ENCODE data around the gene USP8. TPM values are rescaled to one million over a fixed set of nuclear protein-coding genes. Genes with fewer than 3 reads are reported as not detected.
"Not testable (repeated sequence)": the region's sequence is repeated elsewhere in the genome, so short reads cannot be mapped to it uniquely, and the experiment has no call there.

The USP8 gene
- total and polyA plus RNA-seq, 10 of the 15 experiments (the other 5 are each of a cell fraction or from before 2014, with no cell fraction given): 25.2 to 51.7 (median 36.1) TPM

GRCh38 chr15:50494547-50494946, 70.3 kb downstream of the USP8 start:
- H3K4me1 ChIP-seq (ENCODE audit: control insufficient read depth, insufficient read depth, low read length); H2AFZ ChIP-seq (ENCODE audit: control insufficient read depth, low read depth, low read length); BruUV-seq (replicated peaks); H3K9me3 ChIP-seq (replicated peaks; ENCODE audit: control insufficient read depth, insufficient read depth, low read length); intact Hi-C loops (cut with micrococcal nuclease; ENCODE audit: unreplicated experiment); in situ Hi-C loops (cut with MboI); DNase-seq (ENCODE audit: low read depth, low spot score); H3K9ac ChIP-seq (ENCODE audit: control insufficient read depth, insufficient read depth, low read length); RAD21 ChIA-PET (ENCODE audit: unreplicated experiment); H4K20me1 ChIP-seq (ENCODE audit: control insufficient read depth, insufficient read depth); H3K27me3 ChIP-seq (replicated peaks in 1 of 2; ENCODE audit: control insufficient read depth in 2 of 2, insufficient read depth in 2 of 2, low read length in 1 of 2); H3K4me2 ChIP-seq (ENCODE audit: control insufficient read depth, insufficient read depth); CTCF ChIA-PET; H3K4me3 ChIP-seq; ATAC-seq; H3K79me2 ChIP-seq (ENCODE audit: control insufficient read depth, insufficient read depth, low read length); FAIRE-seq; SMC1A ChIA-PET (ENCODE audit: uncharacterized antibody, unreplicated experiment); H3K27ac ChIP-seq (ENCODE audit: control insufficient read depth, insufficient read depth): not testable (repeated sequence)
- peaks cover 7 to 45% of the 10 kb centered on the region in 2 experiments for H3K36me3 ChIP-seq (ENCODE audit: control insufficient read depth in 2 of 2, insufficient read depth in 2 of 2, low read length in 1 of 2)
- POLR2A ChIA-PET: interaction anchor here (0.6 kb wide), 1 partner anchor 1244 kb away, joined by 4 read pairs; no protein-coding TSS in a partner anchor
- 100% methylated on average over 2 of the region's 2 CpGs for WGBS (ENCODE audit: insufficient coverage, insufficient replicate concordance, low lambda C conversion rate, missing lambda C conversion rate)

GRCh38 chr15:50496692-50497091, 72.5 kb downstream of the USP8 start:
- intact Hi-C loops (cut with micrococcal nuclease; ENCODE audit: unreplicated experiment): no loop called here
- CTCF ChIA-PET: interaction anchor here (1.3 kb wide), 1 partner anchor 140 kb away, joined by 3 read pairs; no protein-coding TSS in a partner anchor
- DNase-seq (ENCODE audit: low read depth, low spot score): no peak

More at GRCh38 chr15:50496692-50497091, 72.5 kb downstream of the USP8 start:
- ChIA-PET RAD21 (ENCODE audit: unreplicated experiment) (no interaction called here), POLR2A (no interaction called here), SMC1A (ENCODE audit: uncharacterized antibody, unreplicated experiment) (no interaction called here)
- BruUV-seq (replicated peaks): no TSS peak
- Histone ChIP-seq H3K36me3 (ENCODE audit: control insufficient read depth in 2 of 2, insufficient read depth in 2 of 2, low read length in 1 of 2) (peaks cover 7 to 41% of the 10 kb centered on the region in 2 experiments), H3K27ac (ENCODE audit: control insufficient read depth, insufficient read depth) (no peak overlapping the region), H3K9me3 (replicated peaks; ENCODE audit: control insufficient read depth, insufficient read depth, low read length) (no peaks in the 10 kb centered on the region), H3K4me1 (ENCODE audit: control insufficient read depth, insufficient read depth, low read length) (no peaks in the 10 kb centered on the region), H3K4me2 (ENCODE audit: control insufficient read depth, insufficient read depth) (no peak overlapping the region), H3K9ac (ENCODE audit: control insufficient read depth, insufficient read depth, low read length) (no peak overlapping the region), H2AFZ (ENCODE audit: control insufficient read depth, low read depth, low read length) (no peak overlapping the region), H4K20me1 (ENCODE audit: control insufficient read depth, insufficient read depth) (no peaks in the 10 kb centered on the region), H3K79me2 (ENCODE audit: control insufficient read depth, insufficient read depth, low read length) (no peaks in the 10 kb centered on the region), H3K27me3 (replicated peaks in 1 of 2; ENCODE audit: control insufficient read depth in 2 of 2, insufficient read depth in 2 of 2, low read length in 1 of 2) (no peaks in the 10 kb centered on the region), H3K4me3 (no peak overlapping the region)
- in situ Hi-C loops (cut with MboI): no loop called here
- WGBS (ENCODE audit: insufficient coverage, insufficient replicate concordance, low lambda C conversion rate, missing lambda C conversion rate): 97% methylated on average over 2 of the region's 2 CpGs
- TF ChIP-seq USF2 (IDR thresholded peaks at IDR 0.05; ENCODE audit: borderline replicate concordance, low read depth, low read length) (no peak), ZNF384 (IDR thresholded peaks at IDR 0.05; ENCODE audit: borderline replicate concordance, low read depth, low read length) (no peak), KDM1A (IDR thresholded peaks at IDR 0.05; ENCODE audit: borderline replicate concordance) (no peak), TBL1XR1 (IDR thresholded peaks at IDR 0.05; ENCODE audit: low read depth, low read length) (no peak), FOS (IDR thresholded peaks at IDR 0.05; ENCODE audit: borderline replicate concordance, extremely low read depth, insufficient read length) (no peak), JUNB (IDR thresholded peaks at IDR 0.05) (no peak), E2F4 (IDR thresholded peaks at IDR 0.05; ENCODE audit: low read depth, low read length) (no peak), PKNOX1 (IDR thresholded peaks at IDR 0.05) (no peak), KAT2A (conservative IDR thresholded peaks at IDR 0.05; ENCODE audit: control insufficient read depth, low read depth, low read length) (no peak), EZH2 (IDR thresholded peaks at IDR 0.05; ENCODE audit: borderline replicate concordance, control insufficient read depth, low read depth, low read length) (no peak), YY1 (IDR thresholded peaks at IDR 0.05; ENCODE audit: low read depth, low read length) (no peak)
- TF ChIP-seq, protein P1, sequence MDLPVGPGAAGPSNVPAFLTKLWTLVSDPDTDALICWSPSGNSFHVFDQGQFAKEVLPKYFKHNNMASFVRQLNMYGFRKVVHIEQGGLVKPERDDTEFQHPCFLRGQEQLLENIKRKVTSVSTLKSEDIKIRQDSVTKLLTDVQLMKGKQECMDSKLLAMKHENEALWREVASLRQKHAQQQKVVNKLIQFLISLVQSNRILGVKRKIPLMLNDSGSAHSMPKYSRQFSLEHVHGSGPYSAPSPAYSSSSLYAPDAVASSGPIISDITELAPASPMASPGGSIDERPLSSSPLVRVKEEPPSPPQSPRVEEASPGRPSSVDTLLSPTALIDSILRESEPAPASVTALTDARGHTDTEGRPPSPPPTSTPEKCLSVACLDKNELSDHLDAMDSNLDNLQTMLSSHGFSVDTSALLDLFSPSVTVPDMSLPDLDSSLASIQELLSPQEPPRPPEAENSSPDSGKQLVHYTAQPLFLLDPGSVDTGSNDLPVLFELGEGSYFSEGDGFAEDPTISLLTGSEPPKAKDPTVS (IDR thresholded peaks at IDR 0.05; ENCODE audit: low read depth, low read length): no peak
- FAIRE-seq (no peak), ATAC-seq (peak; percentile 57)

Data from GM12878 (cell line).